MM.1S (cell line): ENCODE data around the gene FOXP1.

Experiments used
- DNase-seq: peaks from one replicate; pipeline ENCODE4 v3.0.0-alpha.2; 2015
- H2AFZ ChIP-seq: fragments of 300-600 bp; sonication (generic); 2 replicates; pipeline ENCODE4 v1.6.0; 2016; ENCODE audit warnings: antibody characterized with exemption, low read length
- H3F3A ChIP-seq: fragments of 300-600 bp; sonication (generic); 2 replicates; pipeline ENCODE4 v1.6.1; 2016; ENCODE audit warnings: mild to moderate bottlenecking, antibody characterized with exemption, low read length, moderate library complexity, mixed read lengths; ENCODE audit not compliant: insufficient read depth
- H3K27ac ChIP-seq: fragments of 300-600 bp; sonication (generic); 2 replicates; pipeline ENCODE4 v1.5.1; 2016; ENCODE audit warnings: mild to moderate bottlenecking, low read length
- H3K27me3 ChIP-seq: fragments of 300-600 bp; sonication (generic); replicated peaks from 2 replicates; pipeline ENCODE4 v1.6.0; 2016; ENCODE audit warnings: low read length; ENCODE audit not compliant: insufficient read depth
- H3K36me3 ChIP-seq: fragments of 300-600 bp; sonication (generic); replicated peaks from 2 replicates; pipeline ENCODE4 v1.6.1; 2016; ENCODE audit warnings: mild to moderate bottlenecking, low read length, mixed read lengths; ENCODE audit not compliant: insufficient read depth
- H3K4me1 ChIP-seq: fragments of 300-600 bp; sonication (generic); 2 replicates; pipeline ENCODE4 v1.6.1; 2016; ENCODE audit warnings: low read length, mixed read lengths
- H3K4me2 ChIP-seq: fragments of 300-600 bp; sonication (generic); 2 replicates; pipeline ENCODE4 v1.6.0; 2016; ENCODE audit warnings: low read depth, low read length
- H3K4me3 ChIP-seq: fragments of 300-600 bp; sonication (generic); 2 replicates; pipeline ENCODE4 v1.5.1; 2016; ENCODE audit warnings: low read length, mixed read lengths
- H3K79me2 ChIP-seq: fragments of 300-600 bp; sonication (generic); 2 replicates; pipeline ENCODE4 v1.6.1; 2016; ENCODE audit warnings: mixed run types, low read length, mixed read lengths
- H3K9ac ChIP-seq: fragments of 300-600 bp; sonication (generic); 2 replicates; pipeline ENCODE4 v1.6.1; 2016; ENCODE audit warnings: low read length, mixed read lengths
- H3K9me2 ChIP-seq: fragments of 300-600 bp; sonication (generic); replicated peaks from 2 replicates; pipeline ENCODE4 v1.6.1; 2016; ENCODE audit warnings: mild to moderate bottlenecking, low read length, mixed read lengths; ENCODE audit not compliant: insufficient read depth
- H3K9me3 ChIP-seq: fragments of 300-600 bp; sonication (generic); replicated peaks from 2 replicates; pipeline ENCODE4 v1.6.1; 2016; ENCODE audit warnings: mild to moderate bottlenecking, low read length, mixed read lengths; ENCODE audit not compliant: insufficient read depth
- H4K20me1 ChIP-seq: fragments of 300-600 bp; sonication (generic); 2 replicates; pipeline ENCODE4 v1.6.1; 2016; ENCODE audit warnings: mild to moderate bottlenecking, low read length, moderate library complexity, mixed read lengths; ENCODE audit not compliant: insufficient read depth
- CTCF ChIP-seq: fragments of 300-600 bp; sonication (generic); IDR thresholded peaks from 2 replicates; pipeline ENCODE4 v1.5.1; 2016; ENCODE audit warnings: antibody characterized with exemption, low read length, mixed read lengths
- EZH2 ChIP-seq: fragments of 300-600 bp; sonication (generic); optimal IDR thresholded peaks from 2 replicates; pipeline ENCODE3; 2017; ENCODE audit warnings: low read depth, mild to moderate bottlenecking, antibody characterized with exemption, low read length, mixed read lengths
- EZH2phosphoT487 ChIP-seq: fragments of 300-600 bp; sonication (generic); IDR thresholded peaks from 2 replicates; pipeline ENCODE4 v1.6.1; 2018; ENCODE audit warnings: antibody characterized with exemption, low read length

FOXP1 gene

DNA sequence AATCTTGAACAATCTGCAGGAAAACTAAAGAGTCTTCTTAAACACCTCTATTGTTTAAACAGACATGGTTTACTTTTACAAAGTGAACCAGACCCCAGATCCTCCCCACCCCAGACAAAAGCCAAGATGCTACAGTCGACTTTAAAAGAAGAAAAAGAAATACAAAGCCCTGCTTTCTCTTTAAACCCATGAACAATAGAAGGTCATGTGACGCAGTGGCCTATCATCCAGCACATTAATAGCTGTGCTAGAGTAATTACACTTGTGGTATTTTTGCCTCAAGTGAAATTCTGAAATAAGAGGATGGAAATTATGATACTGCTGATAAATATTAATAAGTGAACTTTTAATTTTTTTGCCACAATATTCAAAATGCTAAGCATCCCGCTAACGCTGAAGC, 613.4 kb downstream of the FOXP1 start:
- Histone ChIP-seq H2AFZ (no peak overlapping the region), H3K4me1 (peaks cover 1% of the 10 kb centered on the region; the same call in 1 of the 2 replicates), H3K27me3 (no peaks in the 10 kb centered on the region), H3K36me3 (no peaks in the 10 kb centered on the region), H3K79me2 (no peaks in the 10 kb centered on the region), H3K9me2 (no peaks in the 10 kb centered on the region), H3F3A (no peaks in the 10 kb centered on the region), H3K4me3 (no peak overlapping the region), H3K27ac (no peak overlapping the region), H4K20me1 (no peaks in the 10 kb centered on the region), H3K9ac (no peak overlapping the region), H3K4me2 (no peak overlapping the region), H3K9me3 (no peaks in the 10 kb centered on the region)
- TF ChIP-seq EZH2, result no peak
- no peak for DNase-seq

DNA sequence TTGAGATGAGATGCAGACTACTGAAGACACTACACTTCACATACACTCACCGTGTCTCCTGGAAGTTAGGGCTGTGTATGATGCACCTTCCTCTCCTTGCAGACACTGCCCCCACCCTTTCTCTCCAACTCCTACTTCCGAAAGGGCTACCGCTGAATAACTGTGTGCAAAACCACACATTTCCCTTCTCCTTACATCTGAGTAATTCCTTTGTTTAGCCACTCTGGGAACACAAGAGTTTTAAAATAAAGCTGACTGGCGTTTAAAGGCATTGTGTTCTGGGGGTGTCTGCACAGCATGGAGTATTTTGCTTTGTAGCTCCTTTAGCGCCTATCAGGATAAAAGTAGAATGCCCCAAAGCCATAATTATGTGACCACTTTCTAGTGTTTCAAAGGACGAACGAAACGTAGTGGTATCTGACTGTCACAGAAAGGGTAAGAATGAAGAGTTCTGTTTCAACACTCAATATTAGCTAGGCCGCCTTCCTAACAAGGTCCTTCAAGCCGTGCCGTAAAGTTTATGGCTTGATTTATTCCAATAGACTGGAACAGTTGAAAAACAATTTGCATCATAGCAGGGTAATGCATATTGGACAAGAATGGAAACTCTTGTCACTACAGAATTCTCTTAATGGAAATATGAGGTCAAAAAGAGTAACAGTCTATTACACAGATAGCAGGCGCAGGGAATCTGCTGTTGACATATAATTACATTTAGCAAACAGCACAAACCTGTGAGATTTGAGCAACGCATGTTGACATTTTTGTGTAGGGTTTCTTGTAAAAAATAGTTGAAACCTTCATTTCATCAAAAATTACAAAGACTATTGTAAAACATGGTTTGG, 619.9 kb downstream of the FOXP1 start:
- H3K4me2 ChIP-seq, result no peak overlapping the region

GRCh38 chr3:70959506-70960291, 623.8 kb downstream of the FOXP1 start:
- H3K27me3 ChIP-seq, result no peaks in the 10 kb centered on the region
- H2AFZ ChIP-seq, result no peak overlapping the region
- TF ChIP-seq EZH2 (no peak), EZH2phosphoT487 (no peak), CTCF (no peak)
- no peak overlapping the region for H3K9ac ChIP-seq
- no peak for DNase-seq
- H3K4me2 ChIP-seq, result no peak overlapping the region
- H3K36me3 ChIP-seq, result 0 out of 2 replicates have a peak, but pooled peaks cover 4% of the 10 kb centered on the region
- no peak overlapping the region for H3K27ac ChIP-seq
- no peaks in the 10 kb centered on the region for H3K9me3 ChIP-seq
- H4K20me1 ChIP-seq, result no peaks in the 10 kb centered on the region
- no peak overlapping the region for H3K4me3 ChIP-seq
- H3K4me1 ChIP-seq, result no peaks in the 10 kb centered on the region
- no peaks in the 10 kb centered on the region for H3K79me2 ChIP-seq
- H3F3A ChIP-seq, result no peaks in the 10 kb centered on the region
- H3K9me2 ChIP-seq, result no peaks in the 10 kb centered on the region

More for the DNA sequence above, 619.9 kb downstream of the FOXP1 start:
- Histone ChIP-seq H4K20me1 (no peaks in the 10 kb centered on the region), H3K27me3 (no peaks in the 10 kb centered on the region), H3K9me3 (no peaks in the 10 kb centered on the region), H3K4me1 (no peaks in the 10 kb centered on the region), H3K79me2 (no peaks in the 10 kb centered on the region), H3K27ac (no peak overlapping the region), H3K9me2 (no peaks in the 10 kb centered on the region), H3K4me3 (no peak overlapping the region), H3K36me3 (0 out of 2 replicates have a peak, but pooled peaks cover 4% of the 10 kb centered on the region), H3K9ac (no peak overlapping the region), H3F3A (no peaks in the 10 kb centered on the region), H2AFZ (no peak overlapping the region)
- TF ChIP-seq EZH2, result no peak
- no peak for TF ChIP-seq EZH2phosphoT487
- no peak for TF ChIP-seq CTCF
- no peak for DNase-seq
